Neural progenitor cell (in vitro differentiated cells): ENCODE measurements around the gene IFRD2.

Experiments
- CTCF ChIP-seq: fragments of 200-600 bp; sonication (generic); IDR thresholded peaks from 2 replicates; pipeline ENCODE4 v1.5.1; 2017; ENCODE audit warnings: antibody characterized with exemption, mild to moderate bottlenecking
- EZH2 ChIP-seq: fragments of 200-600 bp; sonication (generic); IDR thresholded peaks from 2 replicates; pipeline ENCODE4 v1.6.1; 2017; ENCODE audit warnings: antibody characterized with exemption, mild to moderate bottlenecking, moderate library complexity
- EZH2phosphoT487 ChIP-seq: fragments of 200-600 bp; sonication (generic); IDR thresholded peaks from 2 replicates; pipeline ENCODE4 v1.6.1; 2017; ENCODE audit warnings: antibody characterized with exemption

GRCh38 chr3:50341537-50341936, 49.3 kb upstream of the IFRD2 start:
- TF ChIP-seq CTCF (no peak), EZH2phosphoT487 (no peak), EZH2 (no peak)
